ENCODE measurements around the gene COX6B2.

COX6B2 gene

DNA sequence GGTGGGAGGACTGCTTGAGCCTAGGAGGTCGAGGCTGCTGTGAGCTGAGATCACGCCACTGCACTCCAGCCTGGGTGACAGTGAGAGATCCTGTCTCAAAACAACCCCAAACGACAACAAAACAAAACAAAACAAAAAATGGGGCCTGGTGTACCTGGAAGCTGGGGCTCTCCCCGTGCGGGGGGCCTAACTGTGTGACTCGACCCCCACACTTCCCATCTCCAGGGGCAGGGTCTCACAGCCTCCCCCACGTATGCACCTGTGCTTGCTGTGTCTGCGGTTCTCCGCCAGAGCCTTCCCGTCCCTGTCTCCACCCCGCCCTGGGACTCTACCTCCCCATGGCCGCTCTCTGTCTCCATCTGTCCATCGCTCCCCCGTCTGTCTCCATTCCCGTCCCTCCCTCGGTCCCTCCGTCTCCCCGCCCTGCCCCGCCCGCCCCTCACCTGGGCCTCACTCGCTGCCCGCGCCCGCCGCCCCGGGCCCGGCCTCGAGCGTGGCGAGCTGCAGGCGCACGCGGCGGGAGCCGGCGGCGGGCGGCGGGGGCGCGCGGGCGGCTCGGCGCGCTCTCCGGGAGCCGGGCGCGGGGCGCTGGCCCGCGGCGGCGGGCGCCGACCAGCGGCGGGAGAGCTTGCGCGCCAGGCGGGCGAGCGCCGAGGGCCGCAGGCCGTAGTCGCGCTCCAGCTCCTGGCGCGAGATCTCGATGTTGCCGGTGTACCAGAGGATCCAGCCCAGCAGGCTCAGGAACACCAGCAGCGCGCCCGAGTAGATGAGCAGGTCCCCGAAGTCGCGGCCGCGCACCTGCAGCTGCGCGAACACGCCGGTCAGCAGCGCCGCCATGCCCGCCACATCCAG lies 29.0 kb upstream of the COX6B2 start:
- FAIRE-seq, result no peak

DNA sequence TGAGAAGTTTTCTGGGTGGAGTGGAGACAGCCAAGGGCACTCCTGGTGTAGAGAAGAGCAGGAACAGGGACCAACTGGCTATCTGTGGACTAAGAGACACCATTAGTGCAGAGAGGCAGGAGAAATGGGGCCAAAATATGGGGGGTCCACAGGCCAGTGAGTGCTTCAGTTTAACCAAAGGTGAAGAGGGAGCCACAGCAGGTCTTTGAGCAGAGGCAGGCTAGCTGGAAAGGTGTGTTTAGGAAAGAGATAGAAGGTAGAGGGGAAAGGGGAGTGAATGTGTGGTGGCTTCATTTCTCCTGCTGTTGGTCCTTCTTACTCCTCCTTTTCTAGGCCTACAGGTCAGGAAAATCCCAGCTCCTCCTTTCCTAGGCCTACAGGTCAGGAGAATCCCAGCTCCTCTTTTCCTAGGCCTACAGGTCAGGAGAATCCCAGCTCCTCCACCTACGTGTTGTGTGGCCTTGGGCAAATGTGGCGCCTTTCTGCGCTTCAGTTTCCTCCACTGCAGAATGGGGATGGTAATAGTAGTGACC lies 28.1 kb upstream of the COX6B2 start:
- no peak for FAIRE-seq

DNA sequence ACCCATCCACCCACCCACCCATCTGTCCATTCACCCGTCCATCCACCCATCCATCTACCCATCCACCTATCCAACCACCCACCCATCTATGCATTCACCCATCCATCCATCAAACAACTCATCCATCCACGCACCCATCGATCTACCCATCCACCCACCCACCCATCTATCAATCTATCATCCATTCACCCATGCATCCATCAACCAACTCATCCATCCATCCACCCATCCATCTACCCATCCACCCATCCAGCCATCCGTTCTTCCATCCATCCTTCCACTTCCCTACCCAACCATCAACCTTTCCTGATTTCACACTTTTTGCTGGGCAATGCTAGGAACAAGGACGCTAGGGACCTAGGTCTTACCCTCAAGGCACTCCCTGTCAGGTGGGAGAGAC lies 27.5 kb upstream of the COX6B2 start:
- no peak for FAIRE-seq

DNA sequence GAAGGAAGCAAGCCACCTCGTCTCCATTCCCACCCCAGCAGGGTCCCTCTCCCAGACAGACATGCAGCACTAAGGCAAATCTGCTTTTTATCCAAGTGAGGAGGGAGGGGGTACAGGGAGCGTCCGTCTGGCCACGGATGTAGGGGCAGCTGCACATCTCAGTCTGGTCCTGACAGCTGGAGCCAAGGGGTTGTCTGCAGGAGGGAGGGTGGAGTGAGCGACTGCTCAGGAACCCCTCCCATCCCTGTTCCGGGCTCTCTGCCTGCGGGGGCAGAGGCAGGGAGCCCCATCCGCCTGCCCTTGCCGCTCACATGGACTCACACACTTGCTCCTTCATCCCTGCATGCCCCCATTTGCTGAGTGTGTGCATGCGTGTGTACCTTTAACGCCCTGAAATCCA lies 24.7 kb upstream of the COX6B2 start:
- FAIRE-seq, result no peak

DNA sequence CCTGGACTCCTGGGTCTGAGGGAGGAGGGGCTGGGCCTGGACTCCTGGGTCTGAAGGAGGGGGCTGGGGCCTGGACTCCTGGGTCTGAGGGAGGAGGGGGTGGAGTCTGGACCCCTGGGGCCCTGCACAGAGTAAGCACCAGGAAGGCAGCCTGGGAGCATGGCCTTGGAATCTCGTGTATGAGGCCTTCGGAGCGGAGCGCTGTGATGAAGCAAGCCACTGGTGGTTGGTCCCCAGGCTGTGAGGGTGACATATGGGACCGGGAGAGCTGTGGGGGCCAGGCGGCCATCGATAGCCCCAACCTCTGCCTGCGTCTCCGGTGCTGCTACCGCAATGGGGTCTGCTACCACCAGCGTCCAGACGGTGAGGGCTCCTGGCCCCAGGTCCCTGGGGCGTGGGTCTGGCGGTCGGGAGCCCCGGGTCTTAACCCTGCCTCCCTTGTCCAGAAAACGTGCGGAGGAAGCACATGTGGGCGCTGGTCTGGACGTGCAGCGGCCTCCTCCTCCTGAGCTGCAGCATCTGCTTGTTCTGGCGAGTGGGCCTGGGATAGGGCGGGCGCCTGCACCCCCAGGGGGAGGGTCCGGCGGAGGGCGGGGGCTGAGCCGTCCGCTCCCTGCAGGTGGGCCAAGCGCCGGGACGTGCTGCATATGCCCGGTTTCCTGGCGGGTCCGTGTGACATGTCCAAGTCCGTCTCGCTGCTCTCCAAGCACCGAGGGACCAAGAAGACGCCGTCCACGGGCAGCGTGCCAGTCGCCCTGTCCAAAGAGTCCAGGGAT lies 23.0 kb upstream of the COX6B2 start:
- FAIRE-seq, result no peak

DNA sequence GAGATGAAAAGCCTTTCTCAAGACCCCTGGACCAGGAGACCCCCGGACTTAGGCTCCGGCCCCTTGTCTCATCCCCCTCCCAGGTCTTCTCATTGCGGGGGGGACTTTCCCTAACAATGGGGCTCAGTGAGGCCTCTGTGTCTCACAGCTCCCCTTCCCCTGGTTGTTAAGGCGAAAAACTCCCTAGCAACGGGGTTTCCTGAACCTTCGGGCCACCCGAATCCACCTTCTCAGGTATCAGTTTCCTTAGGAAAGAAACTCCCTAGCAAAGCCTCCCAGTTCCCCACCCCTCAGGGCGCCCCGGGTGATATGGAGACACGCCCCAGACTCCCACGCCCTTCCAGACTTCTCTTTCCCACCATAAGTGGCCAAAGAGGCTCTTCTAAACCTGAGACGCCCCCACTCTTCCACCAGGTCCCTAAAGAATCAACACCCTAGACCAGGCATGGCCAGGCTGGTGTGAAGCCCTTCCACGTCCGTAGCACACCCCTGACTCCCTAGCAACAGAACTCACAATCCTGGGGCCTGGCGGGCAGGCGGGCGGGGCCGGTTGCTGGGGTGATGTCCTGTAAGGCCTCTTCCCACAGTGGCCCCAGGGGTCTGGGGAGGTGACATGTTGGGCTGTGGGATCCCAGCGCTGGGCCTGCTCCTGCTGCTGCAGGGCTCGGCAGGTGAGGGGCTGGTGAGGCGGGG lies 21.9 kb upstream of the COX6B2 start, which contains the start of gene TMEM190:
TMEM190 (plus strand) TSS at position 586 of the 693 bp plus-strand sequence; CDS start at position 614, 28 bp downstream.
- FAIRE-seq, result no peak

DNA sequence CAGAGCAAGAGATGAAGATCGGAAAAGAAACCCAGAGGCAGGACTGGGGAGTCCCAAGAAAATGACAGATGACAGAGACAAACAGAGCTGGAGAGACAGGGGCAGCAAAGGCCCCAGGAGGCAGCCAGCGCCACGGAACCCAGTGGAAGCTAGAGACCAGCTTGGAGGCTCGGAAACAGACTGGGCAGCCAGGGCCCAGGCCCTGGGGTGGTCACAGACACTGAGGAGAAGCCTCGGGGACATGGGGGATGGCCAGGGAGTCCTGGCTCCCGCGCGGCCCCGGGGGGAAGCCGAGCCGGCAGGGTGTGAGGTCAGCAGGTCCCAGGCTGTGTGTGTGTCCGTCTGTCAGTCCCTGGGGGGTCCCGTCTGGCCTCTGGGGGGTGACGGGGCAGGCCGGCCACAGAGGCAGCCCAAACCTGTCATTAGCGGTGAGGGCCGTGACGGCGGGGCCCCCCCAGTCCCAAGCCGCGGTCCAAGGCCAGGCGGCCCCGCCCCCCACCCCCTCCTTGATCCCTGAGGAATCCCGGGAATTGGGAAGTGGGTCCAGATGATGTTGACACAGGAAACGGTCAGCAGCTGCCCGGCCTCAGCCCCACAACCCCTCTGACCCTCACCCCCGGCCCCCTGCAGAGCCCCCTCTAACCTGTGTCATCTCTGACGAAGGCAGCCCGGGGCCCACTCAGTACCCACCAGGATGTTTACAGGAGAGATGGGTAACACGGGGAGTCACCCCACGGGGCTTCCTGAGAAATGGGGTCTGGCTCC lies 19.7 kb upstream of the COX6B2 start:
- no peak for FAIRE-seq

DNA sequence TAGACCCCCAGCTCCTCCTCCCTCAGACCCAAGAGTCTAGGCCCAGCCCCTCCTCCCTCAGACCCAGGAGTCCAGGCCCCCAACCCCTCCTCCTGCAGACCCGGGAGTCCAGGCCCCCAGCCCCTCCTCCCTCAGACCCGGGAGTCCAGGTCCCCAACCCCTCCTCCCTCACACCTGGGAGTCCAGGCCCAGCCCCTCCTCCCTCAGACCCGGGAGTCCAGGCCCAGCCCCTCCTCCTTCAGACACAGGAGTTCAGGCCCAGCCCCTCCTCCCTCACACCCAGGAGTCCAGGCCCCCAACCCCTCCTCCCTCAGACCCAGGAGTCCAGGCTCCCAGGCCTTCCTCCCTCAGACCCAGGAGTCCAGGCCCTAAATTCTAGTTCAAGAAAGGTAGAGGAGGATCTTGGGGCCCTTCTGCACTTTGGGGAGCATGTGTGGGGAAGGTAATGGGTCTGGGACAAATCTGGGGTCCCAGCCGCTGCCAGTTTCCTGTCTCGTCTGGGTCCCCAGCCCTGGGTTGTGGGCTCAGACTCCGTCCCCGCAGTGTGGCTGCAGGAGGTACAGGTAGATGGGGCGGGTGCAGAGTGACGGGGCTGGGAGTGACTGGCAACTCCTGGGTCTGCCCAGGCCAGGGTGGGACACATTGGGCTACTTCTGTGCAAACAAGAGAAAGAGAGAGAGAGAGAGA lies 18.9 kb upstream of the COX6B2 start:
- FAIRE-seq, result no peak

DNA sequence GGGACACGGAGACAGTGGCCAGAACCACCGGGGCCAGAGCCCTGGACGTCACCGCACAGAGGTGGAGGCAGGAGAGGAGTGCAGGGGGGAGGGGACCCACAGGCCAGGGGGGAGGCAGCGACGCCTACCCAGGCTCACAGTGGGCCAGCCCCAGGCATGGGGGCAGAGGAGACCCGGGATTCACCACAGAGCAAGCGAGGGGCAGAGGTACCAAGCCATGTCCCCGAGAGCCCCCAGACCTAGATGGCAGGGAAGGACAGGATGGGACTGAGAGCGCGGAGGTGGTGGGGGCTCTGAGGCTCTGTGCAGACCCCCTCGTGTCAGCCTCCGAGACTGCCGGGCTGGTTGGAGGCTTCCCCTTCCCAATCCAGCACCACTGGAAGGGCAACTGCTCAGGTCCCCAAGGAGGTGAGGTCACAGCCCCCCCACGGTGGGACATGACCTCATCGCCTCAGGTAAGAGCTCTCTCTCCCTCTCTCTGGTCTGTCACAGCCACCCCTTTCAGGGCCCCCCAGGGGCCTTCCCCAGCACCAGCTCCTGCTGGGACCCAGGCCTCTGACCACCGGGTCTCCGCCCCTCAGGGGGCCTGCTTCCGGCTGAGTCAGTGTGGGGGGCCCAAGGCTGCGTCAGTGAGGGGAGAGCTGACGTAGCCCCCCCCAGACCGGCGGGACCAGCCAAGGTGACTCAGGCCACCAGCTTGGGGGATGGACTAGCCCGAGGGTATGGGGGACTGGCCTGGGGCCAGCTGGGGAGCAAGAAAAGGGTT lies 18.0 kb upstream of the COX6B2 start:
- FAIRE-seq, result no peak

DNA sequence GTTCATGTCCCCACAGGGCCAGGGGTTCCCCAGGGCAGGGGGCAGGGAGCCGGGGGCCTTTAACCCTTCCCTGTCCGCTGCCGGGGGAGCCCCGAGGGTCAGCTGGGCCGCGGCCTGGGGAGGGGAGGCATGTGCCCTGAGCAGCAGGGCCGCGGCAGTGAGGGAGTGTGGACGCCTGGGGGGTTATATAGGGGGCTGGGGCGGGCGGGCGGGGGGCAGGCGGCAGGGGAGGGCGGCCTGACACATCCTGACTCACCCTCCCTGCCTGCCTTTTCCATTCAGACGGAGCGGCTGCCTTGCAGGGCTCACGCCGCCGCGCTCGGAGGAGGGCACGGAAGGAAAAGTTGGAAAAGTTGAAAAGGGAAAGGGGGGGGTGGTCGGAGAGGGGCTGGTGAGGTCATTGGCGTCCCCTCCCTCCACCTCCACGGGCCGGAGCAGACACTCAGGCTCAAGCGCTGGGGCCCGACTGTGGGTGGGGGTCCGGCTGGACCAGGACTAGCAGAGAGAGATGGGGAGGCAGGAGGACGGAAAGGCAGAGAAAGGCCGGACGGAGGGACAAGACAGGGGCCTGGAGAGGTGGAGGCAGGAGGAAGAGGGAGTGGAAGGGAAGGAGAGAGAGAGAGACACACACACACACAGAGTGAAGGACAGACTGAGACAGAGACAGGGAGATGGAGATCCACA lies 15.9 kb upstream of the COX6B2 start, which contains the start of gene IL11:
IL11 (minus strand) TSS at position 159 of the 684 bp plus-strand sequence; CDS start at position 6, 153 bp downstream.
- FAIRE-seq, result no peak

DNA sequence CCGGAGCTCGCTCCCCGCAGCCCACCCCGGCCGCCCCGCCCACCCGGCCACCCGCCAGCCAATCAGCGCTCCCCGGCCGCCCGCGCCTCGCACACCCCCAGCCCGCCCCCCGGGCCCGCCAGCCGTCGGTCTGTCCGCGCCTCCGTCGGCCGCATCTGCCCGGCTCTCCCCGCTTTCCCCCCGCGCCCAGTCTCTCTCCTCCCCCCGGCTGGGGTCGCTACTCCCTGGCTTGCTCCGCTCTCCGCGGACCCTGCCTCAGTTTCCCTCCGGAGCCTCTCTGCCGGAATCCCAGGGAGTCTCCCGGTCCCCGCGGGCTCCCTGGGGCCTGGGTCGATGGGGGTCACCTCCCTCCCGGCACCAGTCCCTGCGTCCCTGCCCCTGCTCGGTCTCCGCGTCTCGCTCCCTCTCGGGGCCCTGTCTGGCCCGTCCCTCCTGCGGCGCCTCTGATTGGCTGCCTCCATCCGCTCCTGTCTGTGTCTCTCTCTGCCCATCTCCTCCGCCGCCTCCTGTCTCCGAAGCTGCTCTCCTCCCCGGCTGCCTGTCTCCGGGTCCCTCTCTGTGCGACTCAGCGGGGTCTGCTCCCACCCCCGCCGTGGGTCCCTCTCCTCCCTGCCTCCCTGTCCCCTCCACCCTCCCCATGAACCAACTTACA lies 15.3 kb upstream of the COX6B2 start:
- FAIRE-seq, result no peak

DNA sequence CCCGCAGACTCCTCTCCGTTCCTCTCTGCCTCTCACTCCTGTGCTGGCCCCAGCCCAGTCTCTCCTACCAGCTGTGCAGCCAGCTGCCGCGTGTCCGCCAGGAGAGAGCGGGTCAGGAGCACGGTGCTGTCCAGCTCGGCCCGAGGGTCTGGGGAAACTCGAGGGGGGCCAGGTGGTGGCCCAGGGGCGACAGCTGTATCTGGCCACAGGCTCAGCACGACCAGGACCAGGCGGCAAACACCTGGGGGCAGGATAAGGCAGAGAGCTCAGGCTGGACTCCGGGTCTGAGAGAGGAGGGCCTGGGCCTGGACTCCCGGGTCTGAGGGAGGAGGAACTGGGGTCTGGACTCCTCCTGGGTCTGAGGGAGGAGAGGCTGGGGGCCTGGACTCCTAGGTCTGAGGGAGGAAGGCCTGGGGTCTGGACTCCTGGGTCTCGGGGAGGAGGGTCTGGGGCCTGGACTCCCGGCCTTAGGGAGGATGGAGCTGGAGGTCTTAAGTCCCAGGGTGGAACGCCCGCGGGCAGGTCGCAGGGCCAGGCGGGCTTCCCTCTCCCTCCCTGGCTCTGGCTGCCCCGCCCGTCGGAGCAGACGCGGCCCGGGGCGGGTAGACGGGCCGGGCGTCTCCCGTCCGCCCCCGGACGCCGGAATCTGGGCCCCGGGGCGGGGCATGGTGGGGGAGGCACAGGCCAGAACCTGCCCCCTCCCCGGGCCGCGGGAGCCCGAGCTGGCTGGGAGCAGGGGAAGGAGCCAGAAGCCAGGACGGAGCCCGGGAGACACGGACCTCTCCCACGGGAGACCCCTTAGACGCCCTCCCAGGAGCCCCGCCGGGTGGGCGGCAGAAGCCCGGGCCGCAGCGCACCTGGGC lies 14.4 kb upstream of the COX6B2 start:
- FAIRE-seq, result no peak

DNA sequence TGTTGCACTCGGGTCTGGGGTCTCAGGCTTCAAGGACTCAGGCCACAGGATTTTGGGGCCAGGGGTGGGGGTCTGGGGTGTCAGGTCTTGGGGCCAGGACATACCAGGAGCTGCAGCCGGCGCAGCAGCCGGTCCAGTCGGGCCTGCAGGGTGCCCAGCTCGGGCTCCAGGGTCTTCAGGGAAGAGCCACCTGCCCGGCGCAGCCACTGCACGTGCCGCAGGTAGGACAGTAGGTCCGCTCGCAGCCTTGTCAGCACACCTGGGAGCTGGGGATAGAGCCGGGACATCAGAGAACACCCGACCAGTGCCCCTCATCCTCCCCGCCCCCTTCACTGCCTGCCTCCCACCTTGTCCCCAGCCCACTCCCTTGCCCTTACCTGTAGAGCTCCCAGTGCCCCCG lies 13.6 kb upstream of the COX6B2 start:
- FAIRE-seq, result no peak

DNA sequence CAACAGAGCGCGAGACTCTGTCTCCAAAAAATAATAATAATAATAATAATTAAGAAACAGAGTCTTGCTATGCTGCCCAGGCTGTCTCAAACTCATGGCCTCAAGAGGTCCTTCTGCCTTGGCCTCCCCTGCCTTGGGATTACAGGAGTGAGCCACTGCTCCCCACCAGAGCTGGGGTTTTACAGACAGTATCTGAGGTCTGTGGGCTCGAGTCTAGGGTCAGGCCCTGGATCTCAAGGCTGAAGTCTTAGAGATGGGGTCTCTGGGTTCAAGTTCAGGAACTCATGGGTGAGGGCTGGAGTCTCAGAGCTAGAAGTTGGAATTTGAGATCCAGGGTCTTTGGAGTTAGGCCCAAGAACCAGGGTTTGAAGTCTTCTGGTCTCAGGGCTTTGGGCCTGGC lies 12.3 kb upstream of the COX6B2 start:
- no peak for FAIRE-seq

DNA sequence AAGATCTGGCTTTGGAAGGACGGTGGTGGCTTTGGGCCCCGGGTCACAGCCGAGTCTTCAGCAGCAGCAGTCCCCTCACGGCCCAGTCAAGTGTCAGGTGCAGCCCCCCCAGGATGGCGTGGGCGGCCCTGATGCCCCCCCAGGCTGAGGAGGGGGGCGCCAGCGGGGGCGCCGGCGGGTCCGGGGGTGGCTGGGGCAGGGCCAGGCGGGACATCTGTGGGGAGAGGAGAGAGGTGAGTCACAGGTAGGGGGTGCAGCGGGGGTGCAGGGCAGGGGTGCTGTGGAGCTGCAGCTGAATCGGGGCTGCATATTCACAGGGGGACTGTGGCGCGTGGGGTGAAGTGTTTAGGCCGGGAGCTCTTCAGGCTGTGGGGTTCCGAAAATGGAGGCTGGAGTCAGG lies 11.4 kb upstream of the COX6B2 start:
- no peak for FAIRE-seq

DNA sequence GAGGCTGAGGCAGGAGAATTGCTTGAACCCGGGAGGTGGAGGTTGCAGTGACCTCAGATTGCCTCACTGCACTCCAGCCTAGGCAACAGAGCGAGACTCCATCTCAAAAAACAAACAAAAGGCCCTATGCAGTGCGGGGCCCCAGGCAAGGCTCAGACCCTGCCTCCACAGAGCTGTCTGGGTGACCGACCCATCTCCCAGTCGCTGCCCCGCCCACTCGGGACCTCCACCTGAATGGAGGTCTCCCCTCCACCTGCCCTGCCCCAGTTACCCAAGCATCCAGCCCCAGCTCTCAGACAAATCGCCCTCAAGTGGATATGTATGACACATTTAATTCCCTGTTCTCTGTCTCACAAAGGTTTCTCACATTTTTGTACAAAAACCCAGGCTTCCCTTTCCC lies 10.7 kb upstream of the COX6B2 start:
- FAIRE-seq, result no peak

DNA sequence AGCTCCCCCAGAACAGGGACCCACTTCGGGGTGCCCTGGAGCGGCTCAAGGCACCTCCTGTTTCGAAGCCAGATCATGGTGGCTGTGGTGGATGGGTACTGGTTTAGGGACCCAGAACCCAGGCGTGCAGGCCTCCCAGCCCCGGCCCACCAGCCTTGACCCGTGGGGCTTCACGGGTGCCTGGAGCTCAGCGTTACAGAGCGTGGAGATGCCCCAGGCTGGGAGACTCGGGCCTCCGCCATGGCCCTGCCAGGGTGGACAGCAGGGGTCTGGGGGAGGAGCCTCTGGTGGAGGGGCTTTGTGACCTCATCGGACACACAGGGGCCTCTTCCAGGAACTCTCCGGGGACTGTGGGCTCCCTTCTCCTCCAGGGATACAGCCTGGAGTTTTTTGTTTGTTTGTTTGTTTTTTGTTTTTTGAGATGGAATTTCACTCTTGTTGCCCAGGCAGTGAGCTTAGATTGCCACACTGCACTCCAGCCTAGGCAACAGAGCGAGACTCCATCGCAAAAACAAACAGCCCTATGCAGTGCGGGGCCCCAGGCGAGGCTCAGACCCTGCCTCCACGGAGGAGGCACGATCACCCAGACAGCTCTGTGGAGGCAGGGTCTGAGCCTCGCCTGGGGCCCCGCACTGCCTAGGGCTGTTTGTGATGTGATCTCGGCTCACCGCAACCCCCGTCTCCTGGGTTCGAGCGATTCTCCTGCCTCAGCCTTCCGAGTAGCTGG lies 8.6 kb upstream of the COX6B2 start, which contains the start of gene GARIN5B:
GARIN5B (minus strand) TSS at position 271 of the 727 bp plus-strand sequence; CDS start at position 77, 194 bp downstream.
- FAIRE-seq, result no peak
